Activated CD8-positive, alpha-beta memory T cell treated with anti-CD3 and anti-CD28 coated beads for 36 hours (primary cell): ENCODE measurements around the gene XYLT1. TPM values are rescaled to one million over a fixed set of nuclear protein-coding genes. Genes with fewer than 3 reads are reported as not detected.

ENCODE experiments used
- CTCF ChIA-PET: fragments of 350-600 bp; sonication (Branson Sonifier 250); formaldehyde crosslinking; loops from one replicate; lab custom pipeline; 2021; ENCODE audit warnings: antibody characterized with exemption; lab: Charles Lee
- POLR2A ChIA-PET: fragments of 350-600 bp; sonication (Branson Sonifier 250); formaldehyde crosslinking; loops from one replicate; lab custom pipeline; 2021; ENCODE audit warnings: antibody characterized with exemption; lab: Charles Lee
- total RNA-seq, 2 experiments: library from RNA; stranded (reverse); gene quantifications; one replicate each; pipeline ENCODE4 v1.2.3, GENCODE V29; 2021

Gene XYLT1
- total RNA-seq, 2 experiments from 2014 or later: 4.9 to 5.2 TPM

GRCh38 chr16:17184026-17184425 is 286.7 kb downstream of the XYLT1 start:
- ChIA-PET CTCF (no interaction called here), POLR2A (no interaction called here)

GRCh38 chr16:17177959-17178905 is 292.5 kb downstream of the XYLT1 start:
- CTCF ChIA-PET: no interaction called here

GRCh38 chr16:17177242-17177958 is 293.4 kb downstream of the XYLT1 start:
- ChIA-PET POLR2A (no interaction called here), CTCF (no interaction called here)

More at GRCh38 chr16:17177959-17178905, 292.5 kb downstream of the XYLT1 start:
- POLR2A ChIA-PET: no interaction called here

GRCh38 chr16:17176199-17176598 is 294.6 kb downstream of the XYLT1 start:
- ChIA-PET POLR2A (no interaction called here), CTCF (no interaction called here)

GRCh38 chr16:17173281-17173680 is 297.5 kb downstream of the XYLT1 start:
- ChIA-PET POLR2A (no interaction called here), CTCF (no interaction called here)

- CTCF ChIA-PET: no interaction called here
- POLR2A ChIA-PET: no interaction called here
Measured at GRCh38 chr16:17171250-17172143, 299.3 kb downstream of the XYLT1 start.

- POLR2A ChIA-PET: no interaction called here
- CTCF ChIA-PET: no interaction called here
Measured at GRCh38 chr16:17170435-17170834, 300.3 kb downstream of the XYLT1 start.

GRCh38 chr16:17168181-17168580 is 302.6 kb downstream of the XYLT1 start:
- ChIA-PET CTCF (no interaction called here), POLR2A (no interaction called here)

GRCh38 chr16:17166095-17166494 is 304.7 kb downstream of the XYLT1 start:
- ChIA-PET CTCF (no interaction called here), POLR2A (no interaction called here)

GRCh38 chr16:17162560-17162959 is 308.2 kb downstream of the XYLT1 start:
- ChIA-PET POLR2A (no interaction called here), CTCF (no interaction called here)

GRCh38 chr16:17160920-17161431 is 309.8 kb downstream of the XYLT1 start:
- POLR2A ChIA-PET: no interaction called here
- CTCF ChIA-PET: no interaction called here

GRCh38 chr16:17160285-17160853 is 310.4 kb downstream of the XYLT1 start:
- POLR2A ChIA-PET: no interaction called here
- CTCF ChIA-PET: no interaction called here

- POLR2A ChIA-PET: no interaction called here
- CTCF ChIA-PET: no interaction called here
Measured at GRCh38 chr16:17159617-17160016, 311.1 kb downstream of the XYLT1 start.

- CTCF ChIA-PET: no interaction called here
- POLR2A ChIA-PET: no interaction called here
Measured at GRCh38 chr16:17155936-17156335, 314.8 kb downstream of the XYLT1 start.

- ChIA-PET CTCF (no interaction called here), POLR2A (no interaction called here)
Measured at GRCh38 chr16:17155485-17155884, 315.3 kb downstream of the XYLT1 start.

GRCh38 chr16:17154981-17155380 is 315.8 kb downstream of the XYLT1 start:
- CTCF ChIA-PET: no interaction called here
- POLR2A ChIA-PET: no interaction called here

- CTCF ChIA-PET: no interaction called here
Measured at GRCh38 chr16:17152311-17152710, 318.4 kb downstream of the XYLT1 start.

GRCh38 chr16:17151335-17151734 is 319.4 kb downstream of the XYLT1 start:
- ChIA-PET CTCF (interaction anchor here (0.9 kb wide), 1 partner anchor 15 kb away, joined by 3 read pairs; no protein-coding TSS in a partner anchor), POLR2A (no interaction called here)

More at GRCh38 chr16:17152311-17152710, 318.4 kb downstream of the XYLT1 start:
- POLR2A ChIA-PET: no interaction called here

- CTCF ChIA-PET: no interaction called here
- POLR2A ChIA-PET: no interaction called here
Measured at GRCh38 chr16:17149904-17150483, 320.8 kb downstream of the XYLT1 start.
